ENCODE data around the gene CLEC11A.

CLEC11A gene

DNA sequence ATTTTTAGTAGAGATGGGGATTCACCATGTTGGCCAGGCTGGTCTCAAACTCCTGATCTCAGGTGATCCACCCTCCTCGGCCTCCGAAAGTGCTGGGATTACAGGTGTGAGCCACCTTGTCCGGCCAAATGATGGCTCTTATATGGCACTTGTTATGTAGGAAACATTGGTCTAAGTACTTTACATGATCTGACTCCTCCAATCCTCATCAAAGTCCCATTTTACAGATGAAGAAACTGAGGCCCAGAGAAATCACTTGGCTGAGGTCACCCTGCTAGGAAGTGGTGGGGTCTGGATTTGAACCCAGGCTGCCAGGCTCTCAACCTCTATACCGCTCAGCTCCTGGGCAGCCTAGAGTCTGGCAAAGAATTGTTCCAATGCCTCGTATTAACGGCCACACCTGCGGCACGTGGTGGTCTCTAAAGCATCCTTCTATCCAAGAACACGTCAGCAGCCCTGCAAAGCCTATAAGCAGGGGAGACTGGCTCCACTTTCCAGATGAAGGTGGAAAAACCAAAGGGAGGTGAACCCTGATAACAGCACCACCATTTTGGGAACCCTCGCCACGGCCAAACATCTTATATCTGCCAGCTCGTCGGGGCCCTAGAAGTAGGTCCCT, 21.7 kb upstream of the CLEC11A start:
- DNase-seq, result no peak
- no peak overlapping the region for H2AFZ ChIP-seq (ENCODE audit: low read length)
- H3K79me2 ChIP-seq (ENCODE audit: low read length), result no peaks in the 10 kb centered on the region
- no peaks in the 10 kb centered on the region for H3K4me1 ChIP-seq (ENCODE audit: low read length)
- no peaks in the 10 kb centered on the region for H3K9me2 ChIP-seq (replicated peaks; ENCODE audit: insufficient read depth, low read length)
- no peaks in the 10 kb centered on the region for H3K9me3 ChIP-seq (replicated peaks; ENCODE audit: insufficient read depth, low read length)
- no peaks in the 10 kb centered on the region for H3F3A ChIP-seq (ENCODE audit: insufficient read depth, low read length)
- no peak overlapping the region for H3K4me3 ChIP-seq (ENCODE audit: low read length)
- H3K27me3 ChIP-seq (replicated peaks; ENCODE audit: insufficient read depth, low read length), result peaks cover 47% of the 10 kb centered on the region
- no peaks in the 10 kb centered on the region for H4K20me1 ChIP-seq (ENCODE audit: insufficient read depth, low read length)
- H3K9ac ChIP-seq (ENCODE audit: low read length), result no peak overlapping the region
- H3K36me3 ChIP-seq (replicated peaks; ENCODE audit: insufficient read depth, low read length), result no peaks in the 10 kb centered on the region
- H3K27ac ChIP-seq (ENCODE audit: low read length), result no peak overlapping the region
- TF ChIP-seq, protein P1, sequence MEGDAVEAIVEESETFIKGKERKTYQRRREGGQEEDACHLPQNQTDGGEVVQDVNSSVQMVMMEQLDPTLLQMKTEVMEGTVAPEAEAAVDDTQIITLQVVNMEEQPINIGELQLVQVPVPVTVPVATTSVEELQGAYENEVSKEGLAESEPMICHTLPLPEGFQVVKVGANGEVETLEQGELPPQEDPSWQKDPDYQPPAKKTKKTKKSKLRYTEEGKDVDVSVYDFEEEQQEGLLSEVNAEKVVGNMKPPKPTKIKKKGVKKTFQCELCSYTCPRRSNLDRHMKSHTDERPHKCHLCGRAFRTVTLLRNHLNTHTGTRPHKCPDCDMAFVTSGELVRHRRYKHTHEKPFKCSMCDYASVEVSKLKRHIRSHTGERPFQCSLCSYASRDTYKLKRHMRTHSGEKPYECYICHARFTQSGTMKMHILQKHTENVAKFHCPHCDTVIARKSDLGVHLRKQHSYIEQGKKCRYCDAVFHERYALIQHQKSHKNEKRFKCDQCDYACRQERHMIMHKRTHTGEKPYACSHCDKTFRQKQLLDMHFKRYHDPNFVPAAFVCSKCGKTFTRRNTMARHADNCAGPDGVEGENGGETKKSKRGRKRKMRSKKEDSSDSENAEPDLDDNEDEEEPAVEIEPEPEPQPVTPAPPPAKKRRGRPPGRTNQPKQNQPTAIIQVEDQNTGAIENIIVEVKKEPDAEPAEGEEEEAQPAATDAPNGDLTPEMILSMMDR (IDR thresholded peaks at IDR 0.05; ENCODE audit: low read length), result no peak
- TF ChIP-seq EZH2 (optimal IDR thresholded peaks at IDR 0.05; ENCODE audit: low read depth, low read length), result no peak
- no peak for TF ChIP-seq EZH2phosphoT487 (IDR thresholded peaks at IDR 0.05; ENCODE audit: low read length)
- no peak overlapping the region for H3K4me2 ChIP-seq (ENCODE audit: low read depth, low read length)

- Histone ChIP-seq H3F3A (ENCODE audit: insufficient read depth, low read length) (no peaks in the 10 kb centered on the region), H3K4me2 (ENCODE audit: low read depth, low read length) (no peak overlapping the region), H4K20me1 (ENCODE audit: insufficient read depth, low read length) (no peaks in the 10 kb centered on the region), H3K36me3 (replicated peaks; ENCODE audit: insufficient read depth, low read length) (no peaks in the 10 kb centered on the region), H3K27ac (ENCODE audit: low read length) (no peak overlapping the region), H3K4me3 (ENCODE audit: low read length) (no peak overlapping the region), H3K4me1 (ENCODE audit: low read length) (no peaks in the 10 kb centered on the region), H3K79me2 (ENCODE audit: low read length) (no peaks in the 10 kb centered on the region), H3K27me3 (replicated peaks; ENCODE audit: insufficient read depth, low read length) (peaks cover 51% of the 10 kb centered on the region), H3K9ac (ENCODE audit: low read length) (no peak overlapping the region), H3K9me2 (replicated peaks; ENCODE audit: insufficient read depth, low read length) (no peaks in the 10 kb centered on the region), H3K9me3 (replicated peaks; ENCODE audit: insufficient read depth, low read length) (no peaks in the 10 kb centered on the region), H2AFZ (ENCODE audit: low read length) (no peak overlapping the region)
- no peak for DNase-seq
- TF ChIP-seq EZH2phosphoT487 (IDR thresholded peaks at IDR 0.05; ENCODE audit: low read length) (no peak), EZH2 (optimal IDR thresholded peaks at IDR 0.05; ENCODE audit: low read depth, low read length) (no peak)
- TF ChIP-seq, protein P1 (IDR thresholded peaks at IDR 0.05; ENCODE audit: low read length), result no peak
Measured at GRCh38 chr19:50702158-50702870, 20.9 kb upstream of the CLEC11A start.

- Histone ChIP-seq H3K9me3 (replicated peaks; ENCODE audit: insufficient read depth, low read length) (no peaks in the 10 kb centered on the region), H4K20me1 (ENCODE audit: insufficient read depth, low read length) (no peaks in the 10 kb centered on the region), H3K4me2 (ENCODE audit: low read depth, low read length) (no peak overlapping the region), H3K27ac (ENCODE audit: low read length) (no peak overlapping the region), H3K9me2 (replicated peaks; ENCODE audit: insufficient read depth, low read length) (no peaks in the 10 kb centered on the region), H3K9ac (ENCODE audit: low read length) (no peak overlapping the region), H3K79me2 (ENCODE audit: low read length) (no peaks in the 10 kb centered on the region), H3K36me3 (replicated peaks; ENCODE audit: insufficient read depth, low read length) (no peaks in the 10 kb centered on the region), H2AFZ (ENCODE audit: low read length) (no peak overlapping the region), H3K4me3 (ENCODE audit: low read length) (no peak overlapping the region), H3K4me1 (ENCODE audit: low read length) (no peaks in the 10 kb centered on the region), H3F3A (ENCODE audit: insufficient read depth, low read length) (no peaks in the 10 kb centered on the region), H3K27me3 (replicated peaks; ENCODE audit: insufficient read depth, low read length) (peaks cover 55% of the 10 kb centered on the region)
- no peak for DNase-seq
- TF ChIP-seq, protein P1 (IDR thresholded peaks at IDR 0.05; ENCODE audit: low read length), result no peak
- no peak for TF ChIP-seq EZH2 (optimal IDR thresholded peaks at IDR 0.05; ENCODE audit: low read depth, low read length)
- no peak for TF ChIP-seq EZH2phosphoT487 (IDR thresholded peaks at IDR 0.05; ENCODE audit: low read length)
Measured at GRCh38 chr19:50702871-50703829, 20.0 kb upstream of the CLEC11A start.
